COLO668 (cell line): ENCODE measurements around the gene TRPM8.

Source experiments
- DNase-seq: peaks from one replicate; lab custom pipeline; 2025; ENCODE audit not compliant: unreplicated experiment; lab: John Stamatoyannopoulos, UW

Gene TRPM8

GRCh38 chr2:233973786-233974185, 56.6 kb downstream of the TRPM8 start:
- no peak for DNase-seq

DNA sequence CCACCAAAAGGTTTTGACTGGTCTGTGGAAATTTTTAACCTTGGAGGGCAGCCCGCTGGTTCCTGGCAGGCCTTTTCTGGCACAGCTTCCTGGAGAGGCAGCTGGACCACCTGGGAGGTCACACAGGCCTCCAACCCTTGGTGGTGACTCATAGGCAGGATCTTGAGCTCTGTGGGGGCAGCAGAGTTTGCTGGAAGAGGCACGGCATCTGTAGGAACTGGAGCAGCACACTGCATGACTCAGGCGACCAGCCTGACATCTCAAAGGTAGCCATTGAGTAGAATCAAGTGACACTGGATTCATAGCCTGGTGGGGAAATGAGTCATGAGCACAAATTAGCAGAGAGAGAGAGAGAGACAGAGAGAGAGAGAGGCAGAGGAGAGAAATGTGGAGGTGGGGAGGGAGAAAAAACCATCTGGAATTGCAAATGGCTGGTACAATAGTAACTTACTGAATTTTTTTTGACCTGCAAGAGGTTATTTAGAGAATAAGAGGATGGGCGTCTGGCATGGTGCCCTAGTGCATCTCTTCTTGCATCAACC, 57.4 kb downstream of the TRPM8 start:
- DNase-seq, result peak; percentile 23

DNA sequence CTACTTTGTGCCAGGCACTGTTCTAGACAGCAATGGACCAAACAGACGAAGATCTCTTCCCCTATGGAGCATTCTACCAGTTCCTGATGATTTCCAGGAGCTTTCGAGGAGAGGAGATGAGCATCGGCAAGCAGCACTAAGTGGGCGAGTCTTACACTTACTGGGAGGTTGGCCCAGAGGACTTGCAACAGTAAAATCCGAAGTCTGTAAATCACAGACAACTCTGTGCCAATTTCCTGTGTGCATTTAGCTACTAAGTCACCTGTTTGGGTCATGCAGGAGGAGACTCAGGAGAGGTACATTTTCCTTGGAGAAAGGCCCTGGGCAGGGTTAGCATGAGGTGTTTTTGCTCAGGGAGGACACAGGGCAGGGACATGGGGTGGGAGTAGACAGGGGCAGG, 58.9 kb downstream of the TRPM8 start:
- DNase-seq, result no peak

DNA sequence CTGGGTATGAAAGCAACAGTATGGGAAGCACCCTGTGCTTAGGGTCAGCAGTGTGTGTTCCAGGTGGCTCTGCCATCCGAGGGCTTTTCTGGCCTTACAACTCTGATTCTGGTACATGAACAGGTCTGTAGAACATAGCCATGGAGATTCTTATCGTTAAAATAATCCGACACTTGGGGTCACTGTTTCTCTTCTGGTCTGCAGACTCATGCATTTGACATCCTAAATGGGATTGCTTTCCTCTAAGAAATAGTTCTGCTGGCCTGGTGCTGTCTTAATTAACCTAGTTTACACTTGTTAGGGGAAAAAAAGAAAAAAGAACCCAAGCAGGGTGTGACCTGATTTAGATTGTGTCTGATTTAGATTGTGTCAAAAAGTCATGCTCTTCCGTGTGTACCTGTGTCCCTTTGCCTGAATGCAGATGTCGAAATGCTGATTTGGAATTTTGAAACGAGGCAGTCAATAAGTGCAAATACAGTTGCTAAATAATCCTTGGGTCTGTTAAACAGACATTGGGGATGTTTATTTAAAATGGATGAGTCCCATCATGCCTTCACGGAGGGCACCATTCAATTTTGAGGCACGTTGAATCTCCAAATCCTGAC, 59.6 kb downstream of the TRPM8 start:
- no peak for DNase-seq

- DNase-seq, result no peak
Measured at GRCh38 chr2:233977296-233977837, 60.2 kb downstream of the TRPM8 start.

DNA sequence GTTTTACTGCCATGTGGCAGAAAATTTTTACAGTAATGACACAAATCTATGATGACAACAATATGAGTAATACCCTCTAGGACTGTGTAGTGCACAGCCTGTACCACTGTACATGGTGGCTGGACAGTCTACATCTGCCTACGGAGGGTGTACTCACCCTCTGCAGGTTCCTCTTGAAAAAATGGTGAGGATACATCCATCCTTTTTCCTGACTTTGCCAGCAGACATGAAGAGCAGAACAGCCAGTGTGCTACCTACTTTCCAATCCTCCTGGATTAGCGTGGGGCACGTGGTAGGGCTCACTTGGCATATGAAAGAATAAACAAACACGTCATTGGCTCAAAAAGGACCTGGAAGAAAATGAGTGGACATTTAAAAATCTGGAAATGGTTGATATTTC, 62.6 kb downstream of the TRPM8 start:
- DNase-seq, result no peak

- DNase-seq, result no peak
Measured at GRCh38 chr2:233980955-233981561, 63.9 kb downstream of the TRPM8 start.

- no peak for DNase-seq
Measured at GRCh38 chr2:233981574-233982420, 64.6 kb downstream of the TRPM8 start.

DNA sequence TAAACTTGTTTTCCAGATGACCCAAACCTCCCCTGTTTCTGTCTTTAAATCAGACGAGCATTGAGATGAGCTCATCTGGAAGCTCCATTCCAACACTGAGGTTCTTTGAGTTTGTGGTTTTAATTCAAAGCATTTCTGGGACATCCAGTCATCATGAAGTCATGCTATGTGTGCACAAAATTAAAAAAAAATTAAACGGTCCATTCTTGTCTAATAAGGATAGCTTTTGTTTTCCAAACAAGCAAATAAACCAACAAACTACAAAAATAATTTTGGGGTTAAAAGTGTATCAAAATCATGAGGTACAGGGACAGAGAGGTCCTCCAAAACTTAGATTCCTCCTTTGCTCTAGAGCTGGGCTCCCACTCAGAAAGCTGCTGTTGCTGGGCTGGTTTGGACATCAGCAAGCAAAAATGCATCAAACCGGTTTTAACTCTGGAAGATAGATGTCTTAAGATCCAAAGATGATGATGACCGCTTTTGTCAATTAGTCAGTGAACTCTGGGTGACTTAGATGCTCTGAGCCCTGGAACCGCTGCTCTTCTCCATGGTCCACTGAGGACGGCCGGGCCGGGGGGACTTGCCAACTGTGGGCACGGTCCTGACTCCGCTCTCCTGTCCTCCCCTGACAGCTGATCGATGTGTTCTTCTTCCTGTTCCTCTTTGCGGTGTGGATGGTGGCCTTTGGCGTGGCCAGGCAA, 65.4 kb downstream of the TRPM8 start:
- no peak for DNase-seq

DNA sequence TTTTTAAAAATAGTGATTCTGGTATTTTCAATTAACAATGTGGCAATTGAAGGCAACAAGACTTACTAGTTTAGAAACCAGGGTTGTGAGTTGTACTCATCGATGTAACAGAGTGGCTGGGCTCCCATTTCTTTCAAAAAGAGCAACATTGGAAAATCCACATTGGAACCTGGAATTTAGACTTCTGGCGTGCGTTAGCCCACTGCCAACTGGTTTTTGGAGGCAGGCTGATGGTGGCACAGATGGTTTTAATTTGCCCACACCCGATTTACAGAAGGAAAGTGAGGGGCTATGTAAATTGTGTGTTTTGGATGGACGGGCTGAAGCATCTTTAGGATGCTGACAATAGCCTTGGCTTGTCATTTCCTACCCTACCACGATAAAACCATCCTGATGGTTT, 66.3 kb downstream of the TRPM8 start:
- no peak for DNase-seq

- no peak for DNase-seq
Measured at GRCh38 chr2:233988581-233988980, 71.4 kb downstream of the TRPM8 start.

GRCh38 chr2:233989221-233989858, 72.2 kb downstream of the TRPM8 start:
- DNase-seq, result no peak

DNA sequence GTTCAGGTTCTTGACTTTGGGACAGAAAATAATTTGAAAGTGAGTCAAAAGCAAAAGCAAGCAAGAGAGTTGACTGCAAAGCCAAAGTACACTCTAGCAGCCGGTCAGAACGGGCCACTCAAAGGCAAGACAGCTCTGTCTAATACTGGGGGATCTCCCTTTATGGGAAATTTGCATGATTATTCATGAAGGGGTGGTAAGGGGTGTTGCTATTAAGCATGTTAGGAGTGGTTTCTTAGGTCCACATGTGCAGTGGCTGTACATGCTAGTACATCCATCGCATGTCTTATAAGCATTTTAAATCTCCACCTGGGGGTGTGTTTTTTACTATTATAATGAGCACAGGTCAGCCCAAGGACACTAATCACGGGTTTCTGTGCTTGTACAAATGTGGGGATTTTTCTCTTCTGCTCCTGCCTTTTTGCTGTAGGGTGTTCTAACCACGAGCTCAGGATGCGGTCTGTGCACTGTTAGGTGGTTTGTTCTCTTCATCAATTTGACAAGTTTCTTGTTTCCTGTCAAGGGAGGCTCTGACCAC, 73.2 kb downstream of the TRPM8 start:
- no peak for DNase-seq

DNA sequence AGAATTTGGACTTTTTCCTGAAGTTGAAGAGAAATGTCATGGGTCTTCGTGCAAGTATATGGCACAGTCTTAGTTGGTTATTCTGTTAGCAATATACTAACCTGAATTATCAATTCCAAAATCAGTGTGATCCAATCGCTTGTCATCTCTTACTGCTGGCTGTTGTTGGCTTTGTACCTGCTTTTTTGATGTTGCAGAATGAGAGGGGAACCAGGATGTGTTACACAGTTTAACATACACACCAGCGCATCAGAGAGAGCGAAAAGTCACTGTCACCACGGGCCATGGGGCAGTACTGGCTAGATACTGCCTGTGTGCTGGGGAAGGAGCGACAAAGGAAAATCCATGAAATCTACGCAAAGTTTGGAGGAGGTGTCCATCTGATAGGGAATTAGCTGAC, 74.0 kb downstream of the TRPM8 start:
- DNase-seq, result no peak

GRCh38 chr2:233992513-233993217, 75.5 kb downstream of the TRPM8 start:
- DNase-seq, result no peak

DNA sequence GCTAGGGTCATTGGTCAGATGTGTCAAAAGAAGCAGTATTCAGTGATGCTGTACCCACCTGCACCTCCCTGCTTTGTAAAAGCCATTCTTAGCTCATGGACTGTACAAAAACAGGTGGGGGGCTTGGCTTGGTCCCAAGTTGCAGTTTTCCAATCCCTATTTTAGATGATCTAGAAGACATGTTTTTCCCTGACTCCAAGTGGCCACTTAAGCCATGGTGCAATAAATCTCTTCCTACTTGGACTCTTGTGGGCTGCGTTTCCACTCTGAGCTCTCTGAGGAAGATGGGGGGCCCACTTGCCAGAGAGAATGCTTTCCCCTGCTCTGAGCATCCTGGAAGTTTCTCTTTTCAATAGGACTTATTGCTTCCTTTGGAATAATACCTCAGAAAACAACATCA, 76.3 kb downstream of the TRPM8 start:
- no peak for DNase-seq

- no peak for DNase-seq
Measured at GRCh38 chr2:233994151-233994550, 77.0 kb downstream of the TRPM8 start.

GRCh38 chr2:233996000-233996399, 78.8 kb downstream of the TRPM8 start:
- no peak for DNase-seq

DNA sequence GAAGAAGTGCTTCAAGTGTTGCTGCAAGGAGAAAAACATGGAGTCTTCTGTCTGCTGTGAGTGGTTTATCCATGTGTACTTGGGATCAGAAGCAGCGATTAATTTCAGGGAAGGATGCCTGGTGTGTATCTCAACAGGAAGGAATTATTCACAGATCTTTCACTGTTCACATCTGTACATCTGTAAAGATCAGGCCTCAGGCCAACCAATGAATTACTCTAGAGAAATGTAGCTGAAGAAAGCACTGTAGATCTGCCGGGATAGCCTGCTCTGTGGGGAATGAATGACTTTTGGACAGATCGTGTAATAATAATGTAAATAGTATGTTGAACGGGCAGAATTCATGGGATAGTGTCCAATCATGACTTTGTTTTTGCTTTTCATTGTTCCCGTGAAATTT, 79.3 kb downstream of the TRPM8 start:
- no peak for DNase-seq

DNA sequence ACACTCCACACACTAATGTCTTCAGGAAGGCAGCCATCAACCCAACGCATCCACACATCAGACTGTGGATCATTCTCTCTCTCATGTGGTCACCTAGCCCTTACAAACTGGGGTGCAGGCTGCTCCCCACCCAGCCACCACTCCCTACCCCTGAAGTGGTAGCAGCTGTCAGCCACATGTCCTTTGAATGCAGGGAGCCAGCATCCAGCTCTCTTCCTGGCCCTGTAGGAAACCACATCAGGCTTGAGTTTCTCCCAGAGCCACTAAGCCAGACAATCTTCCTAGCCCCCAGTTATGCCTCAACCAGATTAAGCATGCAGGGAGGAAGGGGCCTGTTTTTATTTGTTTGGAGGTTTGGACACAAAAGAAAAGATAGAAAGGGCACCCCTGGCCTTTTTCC, 80.5 kb downstream of the TRPM8 start:
- no peak for DNase-seq
